Neural cell (in vitro differentiated cells): Measurements from ENCODE around the gene RNASE13. TPM values are rescaled to one million over a fixed set of nuclear protein-coding genes. Genes with fewer than 3 reads are reported as not detected.

Experiments used
- H2AFZ ChIP-seq: fragments of 200-600, 300-800 bp; sonication (generic), shearing (Covaris generic); 2 replicates; pipeline ENCODE4 v1.6.0; 2014; ENCODE audit warnings: low read depth, mild to moderate bottlenecking, antibody characterized with exemption, low read length, moderate library complexity
- H3F3A ChIP-seq: fragments of 200-600 bp; shearing (Covaris generic); 2 replicates; pipeline ENCODE4 v1.6.1; 2016; ENCODE audit warnings: mild to moderate bottlenecking, moderate library complexity, mixed read lengths, antibody characterized with exemption, low read length; ENCODE audit not compliant: insufficient read depth, poor library complexity, severe bottlenecking
- H3K27ac ChIP-seq: fragments of 200-600, 300-800 bp; sonication (generic), shearing (Covaris generic); 2 replicates; pipeline ENCODE4 v1.5.1; 2014; ENCODE audit warnings: mild to moderate bottlenecking, low read length, moderate library complexity
- H3K27me3 ChIP-seq: fragments of 300-800, 200-600 bp; sonication (generic), shearing (Covaris generic); 2 replicates; pipeline ENCODE4 v1.6.0; 2014; ENCODE audit warnings: mild to moderate bottlenecking, low read depth, low read length, moderate library complexity; ENCODE audit not compliant: insufficient read depth
- H3K36me3 ChIP-seq: fragments of 300-800, 200-600 bp; sonication (generic), shearing (Covaris generic); 2 replicates; pipeline ENCODE4 v1.5.1; 2014; ENCODE audit warnings: mild to moderate bottlenecking, antibody characterized with exemption, low read length, moderate library complexity; ENCODE audit not compliant: insufficient read depth
- H3K4me2 ChIP-seq: fragments of 300-800, 200-600 bp; sonication (generic), shearing (Covaris generic); 2 replicates; pipeline ENCODE4 v1.6.0; 2014; ENCODE audit warnings: mild to moderate bottlenecking, low read length
- H3K4me3 ChIP-seq: fragments of 300-800, 200-600 bp; sonication (generic), shearing (Covaris generic); 2 replicates; pipeline ENCODE4 v1.5.1; 2014; ENCODE audit warnings: mild to moderate bottlenecking, low read length, moderate library complexity
- H3K79me2 ChIP-seq: fragments of 200-600 bp; shearing (Covaris generic); replicated peaks from 2 replicates; pipeline ENCODE4 v1.6.0; 2014; ENCODE audit warnings: mild to moderate bottlenecking, low read length, moderate library complexity; ENCODE audit not compliant: insufficient read depth
- H3K9ac ChIP-seq: fragments of 300-800, 200-600 bp; sonication (generic), shearing (Covaris generic); 2 replicates; pipeline ENCODE4 v1.6.1; 2016; ENCODE audit warnings: mild to moderate bottlenecking, low read length, mixed read lengths
- H3K9me2 ChIP-seq: fragments of 200-600 bp; shearing (Covaris generic); 2 replicates; pipeline ENCODE4 v1.6.1; 2016; ENCODE audit warnings: mild to moderate bottlenecking, low read length, mixed read lengths; ENCODE audit not compliant: insufficient read depth
- H3K9me3 ChIP-seq: fragments of 200-600, 300-800 bp; sonication (generic), shearing (Covaris generic); 2 replicates; pipeline ENCODE4 v1.6.1; 2016; ENCODE audit warnings: mild to moderate bottlenecking, mixed run types, low read length, moderate library complexity, mixed read lengths
- H4K20me1 ChIP-seq: fragments of 200-600 bp; shearing (Covaris generic); 2 replicates; pipeline ENCODE4 v1.6.1; 2016; ENCODE audit warnings: mild to moderate bottlenecking, mixed run types; ENCODE audit not compliant: insufficient read depth
- EP300 ChIP-seq: fragments of 450-650 bp; conservative IDR thresholded peaks from 2 replicates; pipeline ENCODE4 v1.6.1; 2014; ENCODE audit warnings: antibody characterized with exemption, mild to moderate bottlenecking, moderate library complexity; ENCODE audit not compliant: poor library complexity, severe bottlenecking
- EZH2 ChIP-seq: fragments of 200-600, 300-800 bp; shearing (Covaris generic), sonication (generic); IDR thresholded peaks from 2 replicates; pipeline ENCODE4 v1.6.1; 2014; ENCODE audit warnings: antibody characterized with exemption, low read length, borderline replicate concordance, mild to moderate bottlenecking; ENCODE audit not compliant: insufficient read depth, poor library complexity, severe bottlenecking
- MXI1 ChIP-seq: fragments of 450-650 bp; conservative IDR thresholded peaks from 2 replicates; pipeline ENCODE4 v1.6.1; 2014; ENCODE audit warnings: antibody characterized with exemption, mild to moderate bottlenecking; ENCODE audit not compliant: poor library complexity, severe bottlenecking
- POLR2AphosphoS5 ChIP-seq: IDR thresholded peaks from 2 replicates; pipeline ENCODE4 v1.6.1; 2012
- RAD21 ChIP-seq: fragments of 450-650 bp; conservative IDR thresholded peaks from 2 replicates; pipeline ENCODE4 v1.6.1; 2014; ENCODE audit warnings: antibody characterized with exemption, mild to moderate bottlenecking, moderate library complexity
- SMC3 ChIP-seq: fragments of 450-650 bp; conservative IDR thresholded peaks from 2 replicates; pipeline ENCODE4 v1.6.1; 2014; ENCODE audit warnings: antibody characterized with exemption, mild to moderate bottlenecking, moderate library complexity; ENCODE audit not compliant: poor library complexity
- TAF1 ChIP-seq: IDR thresholded peaks from 2 replicates; pipeline ENCODE4 v1.6.1; 2012; ENCODE audit warnings: low read depth
- polyA plus RNA-seq: library from polyadenylated mRNA; depleted of rRNA; stranded (reverse); fragments of >200 nt; gene quantifications from 2 replicates; pipeline ENCODE4 v1.2.3, GENCODE V29; 2014
- TF ChIP-seq, protein P1 (sequence below): fragments of 450-650 bp; IDR thresholded peaks from 2 replicates; pipeline ENCODE4 v1.5.1; 2014; ENCODE audit warnings: antibody characterized with exemption, mild to moderate bottlenecking, moderate library complexity; ENCODE audit not compliant: poor library complexity, severe bottlenecking
- TF ChIP-seq, protein P2 (sequence below): IDR thresholded peaks from 2 replicates; pipeline ENCODE4 v1.6.1; 2012; ENCODE audit warnings: borderline replicate concordance

The RNASE13 gene
- polyA plus RNA-seq, 1 donor from 2014 or later, result not detected

DNA sequence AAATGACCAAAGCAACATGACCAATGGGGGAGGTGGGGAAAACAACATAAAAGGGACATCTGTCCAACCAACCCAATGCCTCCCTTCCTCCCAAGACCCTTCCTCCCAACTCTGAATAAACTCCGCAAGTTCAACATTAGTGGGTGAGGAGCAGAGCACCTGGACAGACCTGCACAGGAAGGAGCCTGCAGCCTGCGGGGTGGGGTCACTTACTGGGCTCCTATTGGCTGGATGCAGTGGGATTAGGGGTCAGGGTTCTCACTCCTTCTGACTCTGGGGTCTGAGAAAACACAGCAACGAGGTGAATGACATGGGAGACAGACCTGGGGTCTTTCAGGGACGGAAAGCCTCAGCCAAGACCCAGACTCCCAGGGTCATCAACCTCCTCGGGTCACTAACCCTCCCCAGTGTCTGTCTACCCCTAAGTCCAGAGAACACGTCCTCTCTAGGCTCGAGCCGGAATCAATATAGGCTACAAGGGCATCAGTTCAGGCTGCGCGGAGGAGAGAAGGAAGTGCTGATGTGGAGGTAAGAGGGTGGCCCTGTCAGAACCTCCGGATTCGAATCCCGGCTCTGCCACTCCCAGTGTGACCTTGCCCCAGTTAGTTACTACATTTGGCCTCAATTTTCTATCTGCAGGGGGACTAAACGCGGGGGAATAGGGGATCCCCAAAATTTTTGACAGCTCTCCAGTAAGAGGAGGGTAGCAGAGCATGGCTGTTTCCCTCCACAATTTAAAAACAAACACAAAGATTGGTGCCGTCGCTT is 10.6 kb downstream of the RNASE13 start:
- Histone ChIP-seq H3K27me3 (peaks cover 19% of the 10 kb centered on the region), H3K36me3 (no peaks in the 10 kb centered on the region), H3K4me2 (no peak overlapping the region), H3K9ac (peak overlapping the region; percentile 69), H3K27ac (no peak overlapping the region), H3K9me3 (no peaks in the 10 kb centered on the region), H3F3A (no peaks in the 10 kb centered on the region), H3K79me2 (no peaks in the 10 kb centered on the region), H3K9me2 (no peaks in the 10 kb centered on the region), H4K20me1 (no peaks in the 10 kb centered on the region), H3K4me3 (peak overlapping the region; percentile 77), H2AFZ (peak overlapping the region; percentile 45)
- TF ChIP-seq TAF1, result no peak
- peak; percentile 4 for TF ChIP-seq MXI1
- TF ChIP-seq SMC3, result no peak
- TF ChIP-seq, protein P1, sequence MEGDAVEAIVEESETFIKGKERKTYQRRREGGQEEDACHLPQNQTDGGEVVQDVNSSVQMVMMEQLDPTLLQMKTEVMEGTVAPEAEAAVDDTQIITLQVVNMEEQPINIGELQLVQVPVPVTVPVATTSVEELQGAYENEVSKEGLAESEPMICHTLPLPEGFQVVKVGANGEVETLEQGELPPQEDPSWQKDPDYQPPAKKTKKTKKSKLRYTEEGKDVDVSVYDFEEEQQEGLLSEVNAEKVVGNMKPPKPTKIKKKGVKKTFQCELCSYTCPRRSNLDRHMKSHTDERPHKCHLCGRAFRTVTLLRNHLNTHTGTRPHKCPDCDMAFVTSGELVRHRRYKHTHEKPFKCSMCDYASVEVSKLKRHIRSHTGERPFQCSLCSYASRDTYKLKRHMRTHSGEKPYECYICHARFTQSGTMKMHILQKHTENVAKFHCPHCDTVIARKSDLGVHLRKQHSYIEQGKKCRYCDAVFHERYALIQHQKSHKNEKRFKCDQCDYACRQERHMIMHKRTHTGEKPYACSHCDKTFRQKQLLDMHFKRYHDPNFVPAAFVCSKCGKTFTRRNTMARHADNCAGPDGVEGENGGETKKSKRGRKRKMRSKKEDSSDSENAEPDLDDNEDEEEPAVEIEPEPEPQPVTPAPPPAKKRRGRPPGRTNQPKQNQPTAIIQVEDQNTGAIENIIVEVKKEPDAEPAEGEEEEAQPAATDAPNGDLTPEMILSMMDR, result no peak
- TF ChIP-seq EP300, result no peak
- no peak for TF ChIP-seq RAD21
- no peak for TF ChIP-seq EZH2

DNA sequence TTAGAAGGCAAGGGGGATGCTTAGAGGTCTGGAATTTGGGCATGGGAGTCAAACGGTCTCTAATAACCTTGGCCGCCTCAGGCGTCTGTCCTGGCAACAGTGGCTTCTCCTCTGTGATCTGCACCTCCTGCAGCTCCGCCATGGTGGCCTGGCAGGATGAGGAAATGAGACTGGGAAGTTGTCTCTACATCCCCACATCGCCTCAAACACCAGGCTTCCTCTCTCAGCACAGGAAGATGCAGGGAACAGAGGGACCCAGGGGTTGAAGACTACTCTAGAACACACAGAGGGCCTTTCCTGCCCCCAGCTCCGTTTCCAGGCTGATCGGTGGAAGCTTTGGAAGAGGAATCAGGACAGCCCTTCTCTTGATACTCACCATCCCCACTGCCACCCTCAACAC is 11.4 kb downstream of the RNASE13 start:
- Histone ChIP-seq H3K9me3 (no peaks in the 10 kb centered on the region), H3K4me3 (no peak overlapping the region), H3K4me2 (no peak overlapping the region), H3K27ac (no peak overlapping the region), H3K27me3 (peaks cover 19% of the 10 kb centered on the region), H3K9me2 (no peaks in the 10 kb centered on the region), H3F3A (no peaks in the 10 kb centered on the region), H3K79me2 (no peaks in the 10 kb centered on the region), H3K9ac (no peak overlapping the region), H4K20me1 (no peaks in the 10 kb centered on the region), H3K36me3 (no peaks in the 10 kb centered on the region), H2AFZ (no peak overlapping the region)
- TF ChIP-seq MXI1 (no peak), RAD21 (no peak), SMC3 (no peak), EZH2 (no peak), POLR2AphosphoS5 (no peak), TAF1 (no peak), EP300 (no peak)
- TF ChIP-seq, protein P2, sequence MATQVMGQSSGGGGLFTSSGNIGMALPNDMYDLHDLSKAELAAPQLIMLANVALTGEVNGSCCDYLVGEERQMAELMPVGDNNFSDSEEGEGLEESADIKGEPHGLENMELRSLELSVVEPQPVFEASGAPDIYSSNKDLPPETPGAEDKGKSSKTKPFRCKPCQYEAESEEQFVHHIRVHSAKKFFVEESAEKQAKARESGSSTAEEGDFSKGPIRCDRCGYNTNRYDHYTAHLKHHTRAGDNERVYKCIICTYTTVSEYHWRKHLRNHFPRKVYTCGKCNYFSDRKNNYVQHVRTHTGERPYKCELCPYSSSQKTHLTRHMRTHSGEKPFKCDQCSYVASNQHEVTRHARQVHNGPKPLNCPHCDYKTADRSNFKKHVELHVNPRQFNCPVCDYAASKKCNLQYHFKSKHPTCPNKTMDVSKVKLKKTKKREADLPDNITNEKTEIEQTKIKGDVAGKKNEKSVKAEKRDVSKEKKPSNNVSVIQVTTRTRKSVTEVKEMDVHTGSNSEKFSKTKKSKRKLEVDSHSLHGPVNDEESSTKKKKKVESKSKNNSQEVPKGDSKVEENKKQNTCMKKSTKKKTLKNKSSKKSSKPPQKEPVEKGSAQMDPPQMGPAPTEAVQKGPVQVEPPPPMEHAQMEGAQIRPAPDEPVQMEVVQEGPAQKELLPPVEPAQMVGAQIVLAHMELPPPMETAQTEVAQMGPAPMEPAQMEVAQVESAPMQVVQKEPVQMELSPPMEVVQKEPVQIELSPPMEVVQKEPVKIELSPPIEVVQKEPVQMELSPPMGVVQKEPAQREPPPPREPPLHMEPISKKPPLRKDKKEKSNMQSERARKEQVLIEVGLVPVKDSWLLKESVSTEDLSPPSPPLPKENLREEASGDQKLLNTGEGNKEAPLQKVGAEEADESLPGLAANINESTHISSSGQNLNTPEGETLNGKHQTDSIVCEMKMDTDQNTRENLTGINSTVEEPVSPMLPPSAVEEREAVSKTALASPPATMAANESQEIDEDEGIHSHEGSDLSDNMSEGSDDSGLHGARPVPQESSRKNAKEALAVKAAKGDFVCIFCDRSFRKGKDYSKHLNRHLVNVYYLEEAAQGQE, result no peak
- TF ChIP-seq, protein P1, result no peak
